Measurements from ENCODE around the gene PCARE. TPM values are rescaled to one million over a fixed set of nuclear protein-coding genes. Genes with fewer than 3 reads are reported as not detected.

The PCARE gene
- polyA plus RNA-seq, 1 donor from 2014 or later, result not detected

- no peaks in the 10 kb centered on the region for H3K36me3 ChIP-seq (ENCODE audit: insufficient read depth, low read length)
- no peak overlapping the region for H3K4me3 ChIP-seq (ENCODE audit: low read length)
- no peaks in the 10 kb centered on the region for H3K27me3 ChIP-seq (ENCODE audit: insufficient read depth, low read depth, low read length)
- H3F3A ChIP-seq (ENCODE audit: insufficient read depth, low read length, poor library complexity, severe bottlenecking), result no peaks in the 10 kb centered on the region
- no peak overlapping the region for H3K9ac ChIP-seq (ENCODE audit: low read length)
- no peaks in the 10 kb centered on the region for H3K79me2 ChIP-seq (replicated peaks; ENCODE audit: insufficient read depth, low read length)
- no peak overlapping the region for H3K4me2 ChIP-seq (ENCODE audit: low read length)
- no peak overlapping the region for H2AFZ ChIP-seq (ENCODE audit: low read depth, low read length)
- H3K9me2 ChIP-seq (ENCODE audit: insufficient read depth, low read length), result no peaks in the 10 kb centered on the region
- TF ChIP-seq EZH2 (IDR thresholded peaks at IDR 0.05; ENCODE audit: borderline replicate concordance, insufficient read depth, low read length, poor library complexity, severe bottlenecking) (no peak), TAF1 (IDR thresholded peaks at IDR 0.05; ENCODE audit: low read depth) (no peak), EP300 (conservative IDR thresholded peaks at IDR 0.05; ENCODE audit: poor library complexity, severe bottlenecking) (no peak)
- no peaks in the 10 kb centered on the region for H4K20me1 ChIP-seq (ENCODE audit: insufficient read depth)
- no peak overlapping the region for H3K27ac ChIP-seq (ENCODE audit: low read length)
- H3K9me3 ChIP-seq (ENCODE audit: low read length), result no peaks in the 10 kb centered on the region
Measured at GRCh38 chr2:29033656-29034055, 40.7 kb downstream of the PCARE start.

GRCh38 chr2:29033172-29033571 is 41.2 kb downstream of the PCARE start:
- TF ChIP-seq POLR2AphosphoS5 (IDR thresholded peaks at IDR 0.05) (no peak), CTCF (IDR thresholded peaks at IDR 0.05; ENCODE audit: poor library complexity, severe bottlenecking) (no peak), EZH2 (IDR thresholded peaks at IDR 0.05; ENCODE audit: borderline replicate concordance, insufficient read depth, low read length, poor library complexity, severe bottlenecking) (no peak), TAF1 (IDR thresholded peaks at IDR 0.05; ENCODE audit: low read depth) (no peak), RAD21 (conservative IDR thresholded peaks at IDR 0.05) (no peak), SMC3 (conservative IDR thresholded peaks at IDR 0.05; ENCODE audit: poor library complexity) (no peak), EP300 (conservative IDR thresholded peaks at IDR 0.05; ENCODE audit: poor library complexity, severe bottlenecking) (no peak), REST (IDR thresholded peaks at IDR 0.05; ENCODE audit: borderline replicate concordance) (no peak), MXI1 (conservative IDR thresholded peaks at IDR 0.05; ENCODE audit: poor library complexity, severe bottlenecking) (no peak)
- H3K4me3 ChIP-seq (ENCODE audit: low read length), result no peak overlapping the region
- no peaks in the 10 kb centered on the region for H4K20me1 ChIP-seq (ENCODE audit: insufficient read depth)
- H3K27me3 ChIP-seq (ENCODE audit: insufficient read depth, low read depth, low read length), result no peaks in the 10 kb centered on the region
- H3K79me2 ChIP-seq (replicated peaks; ENCODE audit: insufficient read depth, low read length), result no peaks in the 10 kb centered on the region
- H3F3A ChIP-seq (ENCODE audit: insufficient read depth, low read length, poor library complexity, severe bottlenecking), result no peaks in the 10 kb centered on the region
- no peaks in the 10 kb centered on the region for H3K9me2 ChIP-seq (ENCODE audit: insufficient read depth, low read length)
- no peak overlapping the region for H2AFZ ChIP-seq (ENCODE audit: low read depth, low read length)
- no peak overlapping the region for H3K4me2 ChIP-seq (ENCODE audit: low read length)
- H3K36me3 ChIP-seq (ENCODE audit: insufficient read depth, low read length), result no peaks in the 10 kb centered on the region
- no peak overlapping the region for H3K27ac ChIP-seq (ENCODE audit: low read length)
- H3K9me3 ChIP-seq (ENCODE audit: low read length), result no peaks in the 10 kb centered on the region
- no peak overlapping the region for H3K9ac ChIP-seq (ENCODE audit: low read length)

Data from neural cell (in vitro differentiated cells).